Measurements from ENCODE around the gene YJU2.
"Not testable (repeated sequence)": the region's sequence is repeated elsewhere in the genome, so short reads cannot be mapped to it uniquely, and the experiment has no call there.

YJU2 gene

DNA sequence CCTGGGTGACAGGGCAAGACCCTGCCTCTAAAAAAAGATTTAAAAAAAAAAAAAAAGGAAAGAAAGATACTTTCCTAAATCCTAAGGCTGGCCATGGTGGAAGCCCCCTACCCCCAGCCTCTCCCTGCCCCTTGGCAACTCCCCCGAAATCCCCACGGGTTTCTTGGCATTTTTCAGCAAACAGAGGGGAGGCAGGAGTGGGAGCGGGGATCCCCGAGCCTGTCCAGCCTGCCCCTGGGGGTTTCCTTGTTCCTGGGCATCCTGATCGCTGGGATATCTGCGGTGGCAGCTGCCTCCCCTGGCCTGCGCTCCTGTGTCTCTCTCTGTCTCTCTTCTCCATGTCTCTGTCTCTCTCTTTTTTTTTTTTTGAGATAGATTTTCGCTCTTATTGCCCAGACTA, 21.0 kb upstream of the YJU2 start:
- in situ Hi-C loops (cut with HindIII; ENCODE audit: low sequenced_read_pairs) = no loop called here

DNA sequence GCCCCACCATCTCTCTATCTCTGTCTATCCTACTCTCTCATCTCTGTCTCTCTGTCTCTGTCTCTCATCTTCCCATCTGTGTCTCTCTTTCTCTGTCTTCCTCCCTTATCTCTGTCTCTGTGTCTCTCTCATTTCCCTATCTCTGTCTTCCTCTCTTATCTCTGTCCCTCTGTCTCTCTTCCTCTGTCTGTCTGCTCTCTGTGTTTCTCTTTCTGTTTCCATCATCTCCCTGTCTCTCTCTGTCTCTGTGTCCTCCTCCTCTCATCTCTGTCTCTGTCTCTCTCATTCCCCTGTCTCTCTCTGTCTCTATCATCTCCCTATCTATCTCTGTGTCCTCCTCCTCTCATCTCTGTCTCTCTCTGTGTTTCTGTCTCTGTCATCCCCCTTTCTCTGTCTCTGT, 19.1 kb upstream of the YJU2 start:
- in situ Hi-C loops (cut with HindIII; ENCODE audit: low sequenced_read_pairs) = no loop called here

DNA sequence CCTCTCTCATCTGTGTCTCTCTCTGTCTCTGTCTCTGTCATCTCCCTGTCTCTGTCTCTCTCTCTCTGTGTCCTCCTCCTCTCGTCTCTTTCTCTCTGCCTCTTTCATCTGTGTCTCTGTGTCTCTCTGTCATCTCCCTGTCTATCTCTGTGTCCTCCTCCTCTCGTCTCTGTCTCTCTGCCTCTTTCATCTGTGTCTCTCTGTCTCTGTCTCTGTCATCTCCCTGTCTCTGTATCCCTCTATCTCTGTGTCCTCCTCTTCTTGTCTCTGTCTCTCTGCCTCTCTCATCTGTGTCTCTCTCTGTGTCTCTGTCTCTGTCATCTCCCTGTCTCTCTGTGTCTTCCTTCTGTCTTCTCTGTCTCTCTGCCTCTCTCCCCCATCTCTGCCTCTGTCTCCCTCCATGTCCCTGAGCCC, 18.1 kb upstream of the YJU2 start:
- in situ Hi-C loops (cut with HindIII; ENCODE audit: low sequenced_read_pairs) = no loop called here

DNA sequence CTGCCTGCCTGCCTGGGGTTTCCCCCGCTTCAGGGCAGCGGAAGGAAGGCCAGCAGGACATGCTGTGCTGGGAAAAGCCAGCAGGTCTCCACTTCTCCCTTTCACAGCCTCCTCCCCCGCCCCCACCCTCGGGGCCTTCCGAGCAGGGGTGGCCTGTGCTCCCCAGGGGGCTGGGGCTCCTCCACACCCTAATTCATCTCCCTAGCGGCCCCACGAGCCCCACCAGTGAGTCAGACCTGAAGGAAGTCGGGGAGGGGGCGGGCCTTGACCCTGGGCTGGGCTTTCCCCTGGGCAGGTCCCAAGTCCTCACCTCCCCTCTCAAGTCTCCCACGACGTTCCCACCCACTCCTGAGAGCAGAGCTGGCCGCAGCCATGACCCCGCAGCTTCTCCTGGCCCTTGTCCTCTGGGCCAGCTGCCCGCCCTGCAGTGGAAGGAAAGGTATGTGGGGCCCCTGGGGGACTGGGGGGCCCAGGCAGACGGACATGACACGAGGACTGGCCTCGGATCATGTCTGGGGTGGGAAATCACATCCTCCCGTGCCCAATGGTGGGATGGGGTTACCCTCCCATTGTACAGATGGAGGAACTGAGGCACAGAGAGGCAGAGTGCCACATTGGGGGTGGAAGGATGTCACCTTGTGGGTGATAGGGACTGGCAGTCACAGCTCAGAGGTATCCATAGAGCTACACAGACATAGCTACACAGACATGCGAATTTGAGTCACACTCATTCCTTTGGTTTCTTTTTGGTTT, 17.5 kb upstream of the YJU2 start, which contains the start of gene EBI3:
Gene EBI3, plus strand, starts transcription at position 345 of the 753 bp plus-strand sequence. Its CDS starts 28 bp downstream, at position 373.
- in situ Hi-C loops (cut with HindIII; ENCODE audit: low sequenced_read_pairs) = no loop called here

DNA sequence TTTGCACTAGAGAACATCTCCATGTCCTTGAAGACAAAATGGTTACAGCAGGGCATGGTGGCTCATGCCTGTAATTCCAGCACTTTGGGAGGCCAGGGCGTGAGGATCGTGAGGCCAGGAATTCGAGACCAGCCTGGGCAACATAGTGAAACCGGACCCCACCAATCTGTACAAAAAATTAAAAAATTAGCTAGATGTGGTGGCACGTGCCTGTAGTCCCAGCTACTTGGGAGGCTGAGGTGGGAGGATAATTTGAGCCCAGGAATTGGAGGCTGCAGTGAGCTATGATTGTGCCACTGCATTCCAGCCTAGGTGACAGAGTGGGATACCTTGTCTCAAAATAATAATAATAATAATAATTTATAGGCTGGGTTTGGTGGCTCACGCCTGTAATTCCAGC, 16.6 kb upstream of the YJU2 start:
- in situ Hi-C loops (cut with HindIII; ENCODE audit: low sequenced_read_pairs) = not testable (repeated sequence)

DNA sequence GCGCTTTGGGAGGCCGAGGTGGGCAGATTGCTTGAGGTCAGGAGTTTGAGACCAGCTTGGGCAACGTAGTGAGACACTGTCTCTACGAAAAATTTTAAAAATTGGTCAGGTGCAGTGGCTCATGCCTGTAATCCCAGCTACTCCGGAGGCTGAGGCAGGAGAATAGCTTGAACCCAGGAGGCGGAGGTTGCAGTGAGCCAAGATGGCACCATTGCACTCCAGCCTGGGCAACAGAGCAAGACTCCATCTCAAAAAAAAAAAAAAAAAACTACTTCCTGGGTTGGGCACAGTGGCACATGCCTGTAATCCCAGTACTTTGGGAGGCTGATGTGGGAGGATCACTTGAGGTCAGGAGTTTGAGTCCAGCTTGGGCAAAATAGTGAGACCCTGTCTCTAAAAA, 15.4 kb upstream of the YJU2 start:
- in situ Hi-C loops (cut with HindIII; ENCODE audit: low sequenced_read_pairs) = not testable (repeated sequence)

DNA sequence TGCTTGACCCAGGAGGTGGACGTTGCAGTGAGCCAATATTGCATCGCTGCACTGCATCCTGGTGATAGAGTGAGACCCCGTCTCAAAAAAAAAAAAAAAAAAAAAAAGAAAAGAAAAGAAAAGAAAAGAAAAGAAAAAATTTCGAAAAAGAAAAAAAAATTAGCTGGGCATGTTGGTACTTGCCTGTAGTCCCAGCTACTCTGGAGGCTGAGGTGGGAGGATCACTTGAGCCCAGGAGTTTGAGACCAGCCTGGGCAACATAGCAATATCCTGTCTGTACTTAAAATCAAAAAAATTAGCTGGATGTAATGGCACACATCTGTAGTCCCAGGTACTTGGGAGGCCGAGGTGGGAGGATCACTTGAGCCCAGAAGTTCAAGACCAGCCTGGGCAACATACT, 14.7 kb upstream of the YJU2 start:
- in situ Hi-C loops (cut with HindIII; ENCODE audit: low sequenced_read_pairs) = not testable (repeated sequence)

DNA sequence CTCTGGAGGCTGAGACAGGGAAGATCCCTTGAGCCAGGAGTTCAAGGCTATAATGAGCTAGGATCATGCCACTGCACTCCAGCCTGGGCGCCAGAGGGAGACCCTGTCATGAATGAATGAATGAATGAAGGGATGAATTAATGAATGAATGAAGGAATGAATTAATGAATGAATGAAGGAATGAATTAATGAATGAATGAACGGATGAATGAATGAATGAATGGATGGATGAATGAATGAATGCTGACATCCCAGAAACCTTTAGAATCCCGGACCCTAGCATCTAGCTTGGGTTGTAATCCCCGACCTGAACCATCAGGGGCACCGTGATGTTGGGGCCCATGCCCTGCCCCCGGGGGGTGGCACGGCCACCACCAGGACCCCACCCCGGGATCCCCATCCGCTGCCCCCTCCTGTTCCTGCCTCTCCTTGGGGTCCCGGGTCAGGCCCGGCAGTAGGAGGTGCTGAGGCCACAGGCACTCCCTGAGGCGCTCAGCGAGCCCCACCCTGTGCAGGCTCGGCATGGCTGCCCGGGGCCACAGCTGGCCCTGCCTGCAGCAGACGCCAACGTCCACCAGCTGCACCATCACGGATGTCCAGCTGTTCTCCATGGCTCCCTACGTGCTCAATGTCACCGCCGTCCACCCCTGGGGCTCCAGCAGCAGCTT, 14.1 kb upstream of the YJU2 start:
- in situ Hi-C loops (cut with HindIII; ENCODE audit: low sequenced_read_pairs) = no loop called here

DNA sequence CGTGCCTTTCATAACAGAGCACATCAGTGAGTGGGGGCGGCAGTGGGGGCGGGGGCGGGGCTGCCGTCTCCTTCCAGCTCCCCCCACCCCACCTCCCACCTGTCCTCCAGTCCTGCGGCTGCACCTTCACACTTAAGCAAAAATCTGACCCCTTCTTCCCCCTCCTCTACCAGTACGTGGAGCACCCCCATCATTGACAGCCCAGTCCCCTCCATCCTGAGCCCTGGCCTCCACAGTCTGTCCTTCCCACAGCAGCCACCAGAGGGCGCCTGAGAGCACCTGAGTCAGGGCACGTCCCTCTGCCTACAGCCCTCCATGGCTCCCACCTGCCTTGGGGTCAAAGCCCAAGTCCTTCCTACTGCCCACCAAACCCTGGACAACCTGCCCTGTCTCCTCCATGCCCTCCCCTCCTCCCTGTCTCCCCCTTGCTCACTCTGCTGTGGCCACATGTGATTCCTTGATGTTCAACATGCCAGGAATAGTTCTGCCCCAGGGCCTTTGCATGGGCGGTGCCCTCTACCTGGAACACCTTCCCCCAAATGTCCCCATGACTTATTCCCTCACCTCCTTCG, 13.5 kb upstream of the YJU2 start:
- in situ Hi-C loops (cut with HindIII; ENCODE audit: low sequenced_read_pairs) = no loop called here

DNA sequence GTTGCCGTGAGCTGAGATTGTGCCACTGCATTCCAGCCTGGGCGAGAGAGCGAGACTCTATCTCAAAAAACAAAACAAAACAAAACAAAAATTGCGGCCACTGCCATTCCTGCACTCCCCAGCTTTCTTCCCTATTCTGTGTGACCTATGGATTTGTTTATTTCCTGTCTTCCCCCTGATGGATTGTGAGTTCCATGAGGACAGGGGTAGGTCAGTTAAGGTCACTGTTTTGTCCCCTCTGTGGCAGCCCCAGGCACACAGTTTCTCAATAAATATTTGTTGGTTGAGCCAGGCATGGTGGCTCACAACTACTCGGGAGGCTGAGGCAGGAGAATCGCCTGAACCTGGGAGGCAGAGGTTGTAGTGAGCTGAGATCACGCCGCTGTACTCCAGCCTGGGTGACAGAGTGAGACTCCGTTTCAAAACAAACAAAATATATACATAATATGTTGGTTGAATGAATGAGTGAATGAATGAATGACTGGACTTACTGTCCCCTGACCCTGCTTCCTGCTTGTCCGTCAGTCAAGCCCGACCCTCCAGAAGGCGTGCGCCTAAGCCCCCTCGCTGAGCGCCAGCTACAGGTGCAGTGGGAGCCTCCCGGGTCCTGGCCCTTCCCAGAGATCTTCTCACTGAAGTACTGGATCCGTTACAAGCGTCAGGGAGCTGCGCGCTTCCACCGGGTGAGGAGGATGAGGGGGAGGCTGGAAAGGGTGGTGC, 12.6 kb upstream of the YJU2 start:
- in situ Hi-C loops (cut with HindIII; ENCODE audit: low sequenced_read_pairs) = no loop called here

DNA sequence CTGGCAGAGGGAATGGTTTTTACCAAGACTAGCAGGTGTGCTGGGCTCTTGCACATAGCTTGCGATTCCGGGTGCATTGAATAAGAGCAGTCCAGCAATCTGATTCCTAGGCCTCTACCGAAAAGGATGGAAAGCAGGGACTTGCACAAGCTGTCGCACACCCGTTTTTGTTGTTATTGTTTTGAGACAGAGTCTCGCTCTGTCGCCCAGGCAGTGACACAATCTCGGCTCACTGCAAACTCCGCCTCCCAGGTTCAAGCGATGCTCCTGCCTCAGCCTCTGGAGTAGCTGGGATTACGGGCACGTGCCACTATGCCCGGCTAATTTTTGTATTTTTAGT, 12.0 kb upstream of the YJU2 start:
- in situ Hi-C loops (cut with HindIII; ENCODE audit: low sequenced_read_pairs) = no loop called here

DNA sequence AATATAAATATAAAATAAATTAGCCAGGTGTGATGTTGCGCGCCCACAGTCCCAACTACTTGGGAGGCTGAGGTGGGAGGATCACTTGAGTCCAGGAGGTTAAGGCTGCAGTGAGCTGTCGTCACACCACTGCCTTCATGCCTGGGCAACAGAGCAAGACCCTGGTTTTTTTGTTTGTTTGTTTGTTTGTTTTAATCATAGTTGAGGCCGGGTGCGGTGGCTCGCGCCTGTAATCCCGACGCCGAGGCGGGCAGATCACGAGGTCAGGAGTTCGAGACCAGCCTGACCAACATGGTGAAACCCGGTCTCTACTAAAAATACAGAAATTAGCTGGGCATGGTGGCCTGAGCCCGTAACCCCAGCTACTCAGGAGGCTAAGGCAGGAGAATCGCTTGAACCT, 9.4 kb upstream of the YJU2 start:
- in situ Hi-C loops (cut with HindIII; ENCODE audit: low sequenced_read_pairs) = not testable (repeated sequence)

DNA sequence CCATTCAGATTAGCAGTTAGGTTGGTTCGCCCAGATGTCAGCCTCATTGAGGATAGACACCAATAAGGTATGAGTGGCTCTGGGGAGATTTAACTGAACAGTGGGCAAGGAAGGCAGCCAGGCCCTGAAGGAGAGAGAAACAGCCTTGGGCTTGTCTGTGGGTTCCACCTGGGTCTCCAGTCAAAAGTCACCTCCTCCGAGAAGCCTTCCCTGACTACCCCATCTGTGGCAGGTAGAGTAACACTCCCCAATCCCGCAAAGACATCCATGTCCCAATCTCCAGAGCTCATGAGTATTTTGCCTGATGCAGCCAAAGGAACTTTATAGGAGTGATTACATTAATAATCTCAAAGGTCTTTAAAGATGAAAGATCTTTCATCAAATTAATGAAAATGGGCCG, 8.0 kb upstream of the YJU2 start:
- in situ Hi-C loops (cut with HindIII; ENCODE audit: low sequenced_read_pairs) = no loop called here

DNA sequence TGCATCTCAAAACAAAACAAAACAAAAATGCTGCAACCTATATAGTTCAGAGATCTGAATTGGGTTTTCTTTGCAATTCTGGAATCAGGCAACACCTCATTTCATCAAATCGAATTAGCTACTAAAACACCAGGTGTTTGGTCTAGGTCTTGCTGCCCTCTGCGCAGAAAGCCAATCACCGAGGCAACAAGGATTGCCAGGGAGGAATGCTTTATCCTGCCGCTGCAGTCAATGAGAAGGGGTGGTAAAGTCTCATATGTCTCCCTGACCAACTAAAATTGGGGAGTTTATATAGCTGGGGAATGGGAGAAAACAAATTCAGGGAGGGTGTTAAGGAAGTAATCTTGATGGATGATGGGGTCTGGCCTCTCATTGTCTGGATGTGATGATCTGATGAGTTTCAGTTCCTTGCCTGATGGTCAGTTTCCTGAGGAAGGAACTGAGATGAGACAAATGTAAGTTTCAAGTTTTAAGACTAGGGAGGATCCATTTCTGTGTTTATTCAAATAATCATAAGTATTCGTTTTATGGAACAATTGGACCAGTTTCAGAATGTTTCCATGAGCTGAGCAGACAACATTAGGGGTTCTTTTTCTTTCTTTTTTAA, 5.0 kb upstream of the YJU2 start:
- in situ Hi-C loops (cut with HindIII; ENCODE audit: low sequenced_read_pairs) = no loop called here

DNA sequence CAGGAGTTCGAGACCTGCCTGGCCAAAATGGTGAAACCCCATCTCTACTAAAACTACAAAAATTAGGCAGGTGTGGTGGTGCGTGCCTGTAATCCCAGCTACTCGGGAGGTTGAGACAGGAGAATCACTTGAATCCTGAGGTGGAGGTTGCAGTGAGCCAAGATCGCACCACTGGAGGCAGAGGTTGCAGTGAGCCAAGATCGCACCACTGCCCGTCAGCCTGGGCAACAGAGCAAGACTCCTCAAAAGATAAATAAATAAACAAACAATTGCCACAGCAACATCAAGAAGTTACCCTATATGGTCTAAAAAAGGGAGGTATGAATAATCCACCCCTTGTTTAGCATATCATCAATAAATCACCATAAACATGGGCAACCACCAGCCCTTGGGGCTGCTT, 942 bp upstream of the YJU2 start:
- in situ Hi-C loops (cut with HindIII; ENCODE audit: low sequenced_read_pairs) = not testable (repeated sequence)

DNA sequence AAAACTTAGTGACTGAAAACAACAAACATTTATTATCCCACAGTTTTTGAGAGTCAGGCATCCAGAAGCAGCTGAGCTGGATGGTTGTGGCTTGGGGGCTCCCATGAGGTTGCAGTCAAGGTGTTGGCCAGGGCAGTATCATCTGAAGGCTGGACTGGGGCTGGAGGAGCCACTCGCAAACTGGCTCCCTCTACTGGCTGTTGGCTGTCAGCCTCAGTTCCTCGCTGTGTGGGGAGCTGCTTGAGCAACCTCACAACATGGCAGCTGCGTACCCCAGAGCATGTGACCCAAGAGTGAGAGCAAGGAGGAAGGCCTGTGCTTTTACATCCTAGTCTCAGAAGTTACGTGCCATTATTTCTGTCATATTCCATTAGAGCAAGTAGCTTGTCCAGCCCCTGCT, 9.7 kb downstream of the YJU2 start:
- in situ Hi-C loops (cut with HindIII; ENCODE audit: low sequenced_read_pairs) = no loop called here

DNA sequence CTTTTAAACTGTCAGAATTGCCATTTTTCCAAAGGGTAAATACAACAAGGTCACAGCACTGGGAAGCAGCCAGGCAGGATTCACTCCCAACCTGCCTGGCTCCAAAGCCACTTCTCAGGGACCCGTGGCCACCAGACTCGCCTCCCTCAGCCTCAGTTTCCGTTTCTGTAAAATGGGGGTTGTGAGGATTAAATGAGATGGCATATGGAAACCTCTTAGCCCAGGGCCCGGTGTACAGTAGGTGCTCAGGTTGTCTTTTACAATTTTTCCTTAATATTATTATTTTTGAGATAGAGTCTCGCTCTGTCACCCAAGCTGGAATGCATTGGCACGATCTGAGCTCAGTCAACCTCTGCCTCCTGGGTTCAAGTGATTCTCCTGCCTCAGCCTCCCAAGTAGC, 10.1 kb downstream of the YJU2 start:
- in situ Hi-C loops (cut with HindIII; ENCODE audit: low sequenced_read_pairs) = no loop called here

DNA sequence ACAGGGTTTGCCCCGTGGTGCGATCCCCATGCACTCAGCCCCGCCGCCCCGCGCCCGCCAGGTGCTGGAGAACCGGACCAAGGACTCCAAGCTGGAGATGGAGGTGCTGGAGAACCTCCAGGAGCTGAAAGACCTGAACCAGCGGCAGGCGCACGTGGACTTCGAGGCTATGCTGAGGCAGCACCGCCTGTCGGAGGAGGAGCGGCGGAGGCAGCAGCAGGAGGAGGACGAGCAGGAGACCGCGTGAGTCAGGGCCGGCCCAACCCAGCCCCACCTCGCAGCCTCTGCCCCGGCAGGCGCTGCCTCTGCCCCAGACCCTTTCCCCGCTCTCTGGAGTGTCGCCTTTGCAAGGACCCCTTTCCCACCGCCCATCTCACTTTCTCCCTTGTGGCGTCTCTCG, 11.3 kb downstream of the YJU2 start:
- in situ Hi-C loops (cut with HindIII; ENCODE audit: low sequenced_read_pairs) = no loop called here

DNA sequence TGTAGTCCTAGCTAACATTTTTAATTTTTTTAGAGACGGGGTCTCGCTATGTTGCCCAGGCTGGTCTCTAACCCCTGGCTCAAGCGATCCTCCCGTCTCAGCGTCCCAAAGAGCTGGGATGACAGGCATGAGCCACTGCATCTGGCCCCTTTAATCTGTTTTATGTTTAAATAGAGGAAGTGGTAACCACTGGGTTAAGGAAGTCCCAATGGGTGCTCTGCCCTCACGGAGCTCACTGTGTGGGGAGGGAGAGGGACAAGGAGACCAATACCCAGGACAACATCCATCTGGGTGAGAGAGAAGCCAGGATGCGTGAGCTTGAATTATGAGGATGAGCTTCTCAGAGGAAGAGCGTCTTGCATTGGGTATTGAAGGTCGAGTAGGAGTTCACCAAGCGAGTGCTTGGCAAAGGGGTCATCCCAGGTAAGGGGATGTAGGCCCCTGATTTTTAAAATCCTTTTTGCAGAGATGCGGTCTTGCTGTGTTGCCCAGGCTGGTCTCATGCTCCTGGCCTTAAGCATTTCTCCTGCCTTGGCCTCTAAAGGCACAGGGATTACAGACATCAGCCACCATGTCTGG, 13.8 kb downstream of the YJU2 start:
- in situ Hi-C loops (cut with HindIII; ENCODE audit: low sequenced_read_pairs) = no loop called here

DNA sequence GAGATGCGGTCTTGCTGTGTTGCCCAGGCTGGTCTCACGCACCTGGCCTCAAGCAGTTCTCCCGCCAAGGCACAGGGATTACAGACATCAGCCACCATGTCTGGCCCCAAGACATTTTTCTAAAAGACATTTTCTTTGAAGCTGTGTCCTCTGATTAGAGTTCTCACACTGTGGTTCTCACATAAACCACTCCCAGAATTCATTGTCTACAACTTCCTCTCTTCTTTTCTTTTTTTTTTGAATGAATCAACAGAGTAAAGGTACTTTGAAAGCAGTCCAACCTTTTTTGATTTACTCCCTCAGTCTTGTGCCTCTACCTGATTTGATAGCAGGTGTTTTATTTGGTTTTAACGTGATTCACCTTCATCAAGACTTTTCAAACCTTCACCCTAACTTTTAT, 17.9 kb downstream of the YJU2 start:
- in situ Hi-C loops (cut with HindIII; ENCODE audit: low sequenced_read_pairs) = no loop called here

Data from DLD1 (cell line).